HG02852 (cell line): ENCODE data around the gene USHBP1.
A peak's percentile ranks its signal among the peaks of the same experiment; 100 is the strongest.
"Not testable (repeated sequence)": the region's sequence is repeated elsewhere in the genome, so short reads cannot be mapped to it uniquely, and the experiment has no call there.

ENCODE experiments used
- ATAC-seq: cut with Tn5 transposase; IDR thresholded peaks from one replicate; pipeline ENCODE4 v1.9.1; 2021; ENCODE audit warnings: mild to moderate bottlenecking, moderate library complexity; ENCODE audit not compliant: unreplicated experiment

USHBP1 gene

DNA sequence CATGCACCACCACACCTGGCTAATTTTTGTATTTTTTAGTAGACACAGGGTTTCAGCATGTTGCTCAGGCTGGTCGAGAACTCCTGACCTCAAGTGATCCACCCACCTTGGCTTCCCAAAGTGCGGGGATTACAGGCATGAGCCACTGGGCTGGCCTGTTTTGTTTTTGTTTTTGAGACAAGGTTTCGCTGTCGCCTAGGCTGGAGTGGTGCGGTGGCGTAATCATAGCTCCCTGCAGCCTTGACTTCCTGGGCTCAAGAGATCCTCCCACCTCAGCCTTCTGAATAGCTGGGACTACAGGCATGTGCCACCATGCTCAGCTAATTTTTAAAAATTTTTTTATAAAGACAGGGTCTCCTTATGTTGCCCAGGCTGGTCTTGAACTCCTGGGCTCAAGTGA, 31.0 kb upstream of the USHBP1 start:
- ATAC-seq = not testable (repeated sequence)

DNA sequence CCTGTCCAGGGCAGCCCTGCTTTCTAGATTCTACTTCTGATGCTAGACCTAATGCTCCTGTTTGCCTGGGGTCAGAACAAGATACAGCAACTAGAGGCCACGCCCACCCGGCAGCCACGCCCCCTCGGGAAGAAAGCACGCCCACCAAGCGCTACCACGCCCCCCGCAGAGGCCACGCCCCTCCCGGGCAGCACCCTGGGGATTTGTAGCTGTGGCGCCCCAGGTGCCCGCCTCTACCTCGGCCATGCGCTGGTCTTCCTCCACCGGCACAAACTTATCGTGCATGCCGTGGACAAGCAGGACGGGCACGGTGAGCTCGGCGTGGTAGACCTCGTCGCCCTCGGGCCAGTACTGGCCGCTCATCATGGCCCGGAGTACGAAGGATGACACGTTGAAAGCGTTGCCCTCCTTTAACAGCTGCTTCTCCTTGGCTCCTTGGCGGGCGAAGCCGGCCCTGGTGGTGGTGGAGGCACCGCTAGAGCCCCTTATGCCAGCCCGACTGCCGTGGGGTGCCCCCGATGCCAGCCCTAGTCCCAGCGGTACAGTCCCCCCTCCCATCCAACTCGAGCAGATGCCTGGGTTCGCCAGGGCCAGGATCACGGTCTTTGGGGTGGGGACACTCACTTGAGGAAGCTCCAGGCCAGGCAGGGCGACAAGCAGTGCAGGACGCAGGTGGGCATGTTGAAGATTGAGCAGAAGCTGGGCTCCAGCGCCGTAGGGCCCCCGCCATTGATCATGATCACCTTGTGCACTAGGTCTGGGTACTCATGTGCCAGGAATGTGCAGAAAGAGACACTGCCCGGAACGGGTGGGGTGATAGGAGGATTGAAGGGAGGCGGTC, 29.7 kb upstream of the USHBP1 start:
- ATAC-seq = no peak

DNA sequence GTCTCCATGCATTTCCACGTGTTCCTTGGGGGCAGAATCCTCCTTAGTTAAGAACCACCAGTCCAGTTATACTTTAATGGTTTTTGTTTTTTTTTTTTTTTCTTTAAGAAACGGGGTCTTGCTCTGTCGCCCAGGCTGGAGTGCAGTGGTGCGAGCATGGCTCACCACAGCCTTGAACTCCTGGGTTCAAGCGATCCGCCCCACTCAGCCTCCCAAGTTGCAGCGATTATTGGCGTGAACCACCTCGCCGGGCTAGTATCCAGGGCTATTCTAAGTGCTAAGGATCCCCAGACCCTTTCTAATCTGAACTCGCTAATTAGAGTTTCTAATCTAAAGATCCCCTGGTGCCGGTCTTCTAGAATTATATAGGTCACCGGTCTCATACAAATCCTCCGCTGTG, 29.1 kb upstream of the USHBP1 start:
- no peak for ATAC-seq

DNA sequence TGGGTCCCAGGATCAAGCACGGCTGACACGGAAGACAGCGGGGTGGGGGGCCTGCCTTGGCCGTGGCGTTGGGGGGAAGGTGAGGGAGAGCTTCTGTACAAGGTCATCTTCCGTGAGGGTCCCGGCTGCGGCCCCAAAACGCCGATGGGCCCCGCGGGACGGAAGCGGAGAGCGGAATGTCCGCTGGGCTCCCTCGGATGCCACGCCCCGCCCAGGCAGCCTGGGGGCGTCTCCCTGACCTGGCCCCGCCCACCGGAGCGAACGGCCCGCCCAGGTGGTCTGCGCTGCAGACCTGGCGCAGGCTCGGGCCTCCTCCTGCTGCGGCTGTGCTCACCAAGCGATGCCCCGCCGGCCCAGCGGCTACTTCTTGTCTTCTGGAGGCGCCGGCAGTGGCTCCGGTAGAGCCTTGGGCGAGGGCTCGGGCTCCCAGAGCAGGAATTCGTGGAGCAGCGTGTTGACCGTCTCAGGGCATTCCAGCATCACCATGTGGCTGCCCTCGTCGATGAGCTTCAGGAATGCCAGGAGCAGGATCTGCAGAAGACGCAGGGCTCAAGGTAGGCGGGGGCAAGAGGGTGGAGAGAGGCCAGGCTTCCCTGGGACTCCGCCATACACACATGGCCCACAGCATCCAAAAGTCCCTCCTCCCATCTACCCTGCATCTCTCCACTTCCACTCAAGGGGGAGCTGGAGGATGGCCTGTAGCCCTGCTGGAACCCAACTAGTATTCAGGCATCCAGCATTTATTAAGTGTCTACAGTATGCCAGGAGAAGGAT, 27.9 kb upstream of the USHBP1 start:
- peak; percentile 79 for ATAC-seq

DNA sequence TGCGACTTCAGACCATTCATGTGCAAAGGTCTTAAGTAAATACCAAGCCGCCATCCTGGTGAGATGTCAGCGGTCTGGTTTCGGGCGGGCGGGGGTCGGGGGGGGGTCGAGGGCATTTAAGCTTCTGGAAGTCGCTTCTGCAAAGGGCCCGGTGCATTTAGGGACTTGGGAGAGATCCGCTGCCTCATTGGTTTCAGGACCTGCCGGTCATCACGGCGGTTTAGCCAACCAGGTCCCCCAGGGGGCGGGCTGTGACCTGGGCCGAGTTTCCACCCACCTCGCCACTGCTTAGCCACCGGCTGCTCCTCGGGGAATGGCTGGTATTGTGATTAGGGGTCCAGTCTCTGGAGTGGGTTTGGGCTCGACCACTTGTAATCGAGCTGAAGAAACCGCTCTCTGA, 24.9 kb upstream of the USHBP1 start:
- no peak for ATAC-seq

DNA sequence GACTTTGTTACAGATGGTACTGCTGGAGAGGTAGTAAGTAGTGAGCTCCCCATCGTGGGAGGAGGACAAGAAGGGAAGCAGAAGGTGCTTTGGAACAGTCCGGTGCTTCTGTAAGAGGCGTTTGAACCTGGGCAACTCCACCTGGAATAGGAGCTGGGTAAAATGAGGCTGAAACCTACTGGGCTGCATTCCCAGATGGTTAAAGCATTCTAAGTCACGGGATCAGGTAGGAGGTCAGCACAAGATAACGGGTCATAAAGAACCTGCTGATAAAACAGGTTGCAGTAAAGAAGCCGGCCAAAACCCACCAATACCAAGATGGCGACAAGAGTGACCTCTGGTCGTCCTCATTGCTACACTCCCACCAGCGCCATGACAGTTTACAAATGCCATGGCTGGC, 22.2 kb upstream of the USHBP1 start:
- no peak for ATAC-seq

DNA sequence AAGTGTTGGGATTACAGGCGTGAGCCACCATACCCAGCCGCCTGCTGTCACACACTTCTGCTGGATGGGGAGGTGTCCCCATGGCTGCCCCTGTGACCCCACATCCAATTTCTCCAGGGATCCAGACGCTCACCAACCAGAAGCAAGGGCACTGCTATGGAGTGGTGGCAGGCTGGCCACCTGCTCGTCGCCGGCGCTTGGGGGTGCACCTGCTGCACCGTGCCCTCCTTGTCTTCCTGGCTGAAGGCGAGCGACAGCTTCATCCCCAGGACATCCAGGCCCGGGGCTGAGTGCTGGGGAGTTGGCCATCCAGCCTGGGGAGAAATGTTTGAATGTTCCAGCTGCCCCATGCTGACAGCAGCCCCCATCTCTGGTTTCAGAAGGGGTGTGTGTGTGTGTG, 21.7 kb upstream of the USHBP1 start:
- no peak for ATAC-seq

DNA sequence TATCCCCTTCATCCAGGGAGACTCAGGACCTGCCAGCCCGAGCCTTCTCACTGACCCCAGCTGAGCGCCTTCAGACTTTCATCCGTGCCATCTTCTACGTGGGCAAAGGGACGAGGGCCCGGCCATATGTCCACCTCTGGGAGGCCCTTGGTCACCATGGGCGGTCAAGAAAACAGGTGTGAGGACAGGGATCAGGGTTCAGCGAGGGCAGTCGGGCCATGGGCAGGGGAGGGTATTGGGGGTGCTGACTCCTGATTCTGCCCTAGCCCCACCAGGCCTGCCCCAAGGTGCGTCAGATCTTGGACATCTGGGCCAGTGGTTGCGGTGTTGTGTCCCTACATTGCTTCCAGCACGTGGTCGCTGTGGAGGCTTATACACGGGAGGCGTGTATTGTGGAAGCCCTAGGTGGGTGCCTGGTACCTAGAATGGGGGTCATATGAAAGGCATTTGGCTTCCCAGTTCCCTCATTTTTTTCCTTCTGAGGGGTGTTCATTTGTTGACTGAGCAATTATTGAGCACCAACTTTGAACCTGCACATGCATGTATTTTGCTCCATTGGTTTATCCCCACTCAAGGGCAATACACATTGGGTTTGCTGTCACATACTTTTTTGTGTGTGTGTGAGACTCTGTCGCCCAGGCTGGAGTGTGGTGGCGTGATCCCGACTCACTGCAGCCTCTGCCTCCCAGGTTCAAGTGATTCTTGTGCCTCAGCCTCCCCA, 21.0 kb upstream of the USHBP1 start:
- ATAC-seq = no peak

DNA sequence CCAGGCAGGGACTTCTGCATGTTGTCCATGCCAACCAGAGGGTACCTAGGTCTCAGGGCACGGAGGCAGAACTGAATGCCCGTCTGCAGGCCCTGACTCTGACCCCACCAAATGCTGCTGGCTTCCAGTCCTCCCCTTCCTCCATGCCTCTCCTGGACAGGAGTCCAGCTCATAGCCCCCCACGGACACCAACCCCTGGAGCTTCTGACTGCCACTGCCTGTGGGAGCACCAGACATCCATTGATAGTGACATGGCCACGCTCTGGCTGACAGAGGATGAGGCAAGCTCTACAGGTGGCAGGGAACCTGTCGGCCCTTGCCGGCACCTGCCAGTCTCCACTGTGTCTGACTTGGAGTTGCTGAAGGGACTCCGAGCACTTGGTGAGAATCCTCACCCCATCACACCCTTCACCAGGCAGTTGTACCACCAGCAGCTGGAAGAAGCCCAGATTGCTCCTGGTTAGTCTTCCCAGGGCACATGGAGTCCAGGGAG, 19.0 kb upstream of the USHBP1 start:
- no peak for ATAC-seq

DNA sequence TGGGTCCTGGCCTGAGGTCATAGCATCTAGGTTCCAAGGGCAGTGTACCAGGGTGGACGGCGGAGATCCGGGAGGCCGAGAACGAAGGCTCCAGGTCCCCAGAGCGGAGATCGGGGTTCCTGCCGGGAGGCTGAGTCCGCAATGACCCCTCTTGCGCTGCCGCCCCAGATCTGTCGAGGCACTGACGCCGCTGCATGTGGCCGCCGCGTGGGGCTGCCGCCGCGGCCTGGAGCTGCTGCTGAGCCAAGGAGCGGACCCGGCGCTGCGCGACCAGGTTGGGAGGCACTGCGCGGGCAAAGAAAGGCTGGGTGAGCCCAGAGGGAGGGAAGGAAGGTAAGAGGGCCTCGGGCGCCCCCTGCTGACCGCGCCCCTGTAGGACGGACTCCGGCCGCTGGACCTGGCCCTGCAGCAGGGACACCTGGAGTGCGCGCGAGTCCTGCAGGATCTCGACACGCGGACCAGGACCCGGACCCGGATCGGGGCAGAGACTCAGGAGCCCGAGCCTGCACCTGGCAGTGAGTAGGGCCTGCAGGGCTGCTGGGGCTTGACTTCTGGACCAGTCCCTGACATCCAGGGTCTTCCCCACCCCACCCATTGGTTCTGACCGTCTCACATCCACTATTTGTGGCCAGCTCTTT, 18.1 kb upstream of the USHBP1 start:
- no peak for ATAC-seq

DNA sequence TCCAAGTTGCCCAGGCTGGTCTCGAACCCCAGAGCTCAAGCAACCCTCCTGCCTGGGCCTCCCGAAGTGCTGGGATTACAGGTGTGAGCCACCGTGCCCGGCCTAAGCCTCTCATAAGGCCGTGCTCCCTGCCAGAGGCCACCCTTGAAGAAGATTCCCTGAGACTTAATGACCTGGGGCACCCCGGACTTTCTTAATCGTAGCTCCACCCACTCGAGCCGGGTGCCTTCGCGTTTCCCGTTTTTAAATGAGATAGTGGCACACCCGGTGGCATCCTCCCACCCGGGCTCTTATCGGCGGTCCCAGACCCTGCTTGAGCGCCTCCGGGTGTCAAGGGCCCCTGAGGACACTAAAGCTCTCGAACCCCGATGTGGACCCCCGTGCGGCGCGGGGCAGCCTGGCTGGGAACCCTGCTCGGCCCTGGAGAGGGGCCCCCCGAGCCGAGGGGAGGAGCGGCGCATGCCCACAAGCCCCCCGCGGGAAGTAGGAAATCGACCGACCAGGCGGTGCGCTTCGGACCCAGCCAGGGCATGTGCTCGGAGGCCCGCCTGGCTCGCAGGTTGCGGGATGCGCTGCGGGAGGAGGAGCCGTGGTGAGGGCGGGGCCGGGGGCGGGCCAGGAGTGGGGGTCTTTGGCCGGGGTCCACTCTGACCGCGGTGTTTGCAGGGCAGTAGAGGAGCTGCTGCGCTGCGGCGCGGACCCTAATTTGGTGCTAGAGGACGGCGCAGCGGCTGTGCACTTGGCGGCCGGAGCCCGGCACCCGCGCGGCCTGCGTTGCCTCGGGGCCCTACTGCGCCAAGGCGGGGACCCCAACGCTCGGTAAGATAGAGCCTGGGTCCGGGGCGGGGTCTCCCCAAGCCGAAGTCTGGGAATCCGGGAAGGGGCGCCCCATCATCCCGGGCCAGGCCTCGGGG, 17.1 kb upstream of the USHBP1 start, which contains the start of gene ANKLE1:
TSS of gene ANKLE1 (plus strand) at position 511 of the 914 bp plus-strand sequence. CDS start at position 531, 20 bp downstream.
- ATAC-seq = no peak

DNA sequence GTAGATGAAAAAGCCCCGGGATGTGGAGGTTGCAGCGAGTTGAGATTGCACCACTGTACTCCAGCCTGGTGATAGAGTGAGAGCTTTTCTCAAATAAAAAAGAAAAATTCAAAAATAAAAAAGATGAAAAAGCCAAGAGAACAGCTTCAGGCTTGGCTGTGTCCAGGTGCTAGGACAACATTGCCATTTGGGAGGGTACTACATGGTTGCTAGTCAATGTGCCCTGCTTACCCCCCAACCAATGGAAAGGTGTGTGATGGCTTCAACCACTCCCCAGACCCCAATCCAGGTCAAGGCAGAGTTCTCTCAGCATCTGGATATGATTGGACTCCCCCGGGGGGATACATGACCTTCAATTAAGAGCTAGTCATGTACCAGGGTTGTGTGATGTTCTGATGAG, 14.9 kb upstream of the USHBP1 start:
- ATAC-seq = no peak

DNA sequence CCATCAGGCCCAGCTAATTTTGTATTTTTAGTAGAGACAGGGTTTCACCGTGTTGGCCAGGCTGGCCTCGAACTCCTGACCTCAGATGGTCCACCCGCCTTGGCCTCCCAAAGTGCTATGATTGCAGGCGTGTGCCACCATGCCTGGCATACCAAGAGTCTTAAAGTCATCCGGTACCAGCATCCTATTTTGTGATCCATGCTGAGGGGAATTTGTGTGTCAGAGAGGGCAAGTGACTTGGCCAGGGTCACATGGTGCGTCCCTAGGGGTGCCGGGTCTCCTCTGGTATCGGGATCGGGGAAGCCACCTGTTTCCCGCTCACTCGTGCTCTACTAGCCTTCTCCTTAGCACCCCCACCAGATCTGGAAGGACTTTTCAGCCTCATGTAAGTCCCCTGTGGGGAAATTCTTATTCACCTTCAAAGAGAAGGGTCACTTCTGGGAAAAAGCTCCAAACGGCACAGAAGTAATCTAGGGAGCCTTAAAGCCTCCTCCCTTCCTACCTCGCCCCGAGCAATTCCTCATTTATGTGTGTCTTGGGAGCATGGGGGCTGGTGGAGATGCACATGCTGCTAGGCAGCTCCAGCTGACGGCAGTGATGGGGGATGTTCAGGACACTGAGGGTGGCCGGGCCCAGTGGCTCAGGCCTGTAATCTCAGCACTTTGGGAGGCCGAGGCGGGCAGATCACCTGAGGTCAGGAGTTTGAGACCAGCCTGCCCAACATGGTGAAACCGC, 11.1 kb upstream of the USHBP1 start:
- no peak for ATAC-seq

DNA sequence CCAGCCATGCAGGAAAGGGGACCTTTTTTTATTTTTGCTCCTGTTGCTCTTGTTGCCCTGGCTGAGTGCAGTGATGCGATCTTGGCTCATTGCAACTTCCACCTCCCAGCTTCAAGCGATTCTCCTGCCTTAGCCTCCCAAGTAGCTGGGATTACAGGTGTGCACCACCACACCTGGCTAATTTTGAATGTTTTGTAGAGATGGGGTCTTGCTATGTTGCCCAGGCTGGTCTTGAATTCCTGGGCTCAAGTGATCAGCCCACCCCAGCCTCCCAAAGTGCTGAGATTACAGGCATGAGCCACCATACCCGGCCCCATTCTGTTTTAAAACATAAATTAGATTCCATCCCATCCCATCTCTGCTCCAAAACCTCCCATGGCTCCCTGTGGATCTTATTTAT, 10.3 kb upstream of the USHBP1 start:
- ATAC-seq = not testable (repeated sequence)

DNA sequence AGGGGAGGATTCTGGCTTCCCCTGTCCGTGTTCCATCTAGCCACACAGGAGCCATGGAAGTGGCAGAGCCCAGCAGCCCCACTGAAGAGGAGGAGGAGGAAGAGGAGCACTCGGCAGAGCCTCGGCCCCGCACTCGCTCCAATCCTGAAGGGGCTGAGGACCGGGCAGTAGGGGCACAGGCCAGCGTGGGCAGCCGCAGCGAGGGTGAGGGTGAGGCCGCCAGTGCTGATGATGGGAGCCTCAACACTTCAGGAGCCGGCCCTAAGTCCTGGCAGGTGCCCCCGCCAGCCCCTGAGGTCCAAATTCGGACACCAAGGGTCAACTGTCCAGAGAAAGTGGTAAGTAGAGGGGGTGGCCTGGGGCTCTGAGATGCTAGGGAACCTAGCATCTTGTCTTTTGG, 4.2 kb upstream of the USHBP1 start:
- ATAC-seq = no peak

DNA sequence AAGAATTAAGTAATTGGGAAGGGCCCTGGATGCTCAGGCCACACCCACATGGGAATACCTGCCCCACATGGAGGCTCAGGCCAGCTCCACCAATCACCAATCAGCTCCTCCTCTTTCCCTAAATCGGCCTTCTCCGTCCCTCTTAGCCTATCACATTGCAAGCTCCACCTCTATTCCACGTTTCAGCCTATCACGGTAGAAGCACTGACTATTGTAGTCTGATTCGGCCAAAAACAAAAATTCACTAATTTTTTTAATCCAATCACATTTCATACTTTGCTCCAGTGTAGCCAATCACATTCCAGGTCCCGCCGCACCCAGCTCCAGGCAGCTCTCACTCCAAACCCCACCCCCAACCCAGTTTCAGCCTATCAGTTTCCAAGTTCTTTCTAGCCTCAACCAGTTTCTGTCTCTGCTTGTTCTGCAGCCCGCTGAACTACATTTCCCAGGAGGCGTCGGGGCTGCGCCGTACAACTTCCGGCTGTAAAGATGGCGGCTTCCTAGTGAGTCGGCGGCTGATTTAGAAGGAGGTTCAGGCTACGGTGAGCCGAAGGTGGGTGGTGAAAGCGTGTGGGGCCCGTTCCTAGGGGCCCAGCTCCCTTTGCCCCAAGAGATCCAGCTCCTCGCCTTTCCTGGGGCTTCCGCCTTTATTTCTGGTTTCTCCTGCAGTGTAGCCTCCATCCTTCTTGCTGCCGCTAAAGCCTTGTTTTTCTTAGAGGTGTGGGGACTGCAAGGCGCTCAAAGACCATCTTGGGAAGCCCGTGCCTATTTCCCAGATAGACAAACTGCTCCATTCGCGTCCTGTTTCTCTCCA, 2.6 kb upstream of the USHBP1 start, which contains the start of gene BABAM1:
TSS of gene BABAM1 (plus strand) at position 469 of the 814 bp plus-strand sequence. CDS start 1,364 bp downstream, outside the sequence.
- ATAC-seq = peak; percentile 85

DNA sequence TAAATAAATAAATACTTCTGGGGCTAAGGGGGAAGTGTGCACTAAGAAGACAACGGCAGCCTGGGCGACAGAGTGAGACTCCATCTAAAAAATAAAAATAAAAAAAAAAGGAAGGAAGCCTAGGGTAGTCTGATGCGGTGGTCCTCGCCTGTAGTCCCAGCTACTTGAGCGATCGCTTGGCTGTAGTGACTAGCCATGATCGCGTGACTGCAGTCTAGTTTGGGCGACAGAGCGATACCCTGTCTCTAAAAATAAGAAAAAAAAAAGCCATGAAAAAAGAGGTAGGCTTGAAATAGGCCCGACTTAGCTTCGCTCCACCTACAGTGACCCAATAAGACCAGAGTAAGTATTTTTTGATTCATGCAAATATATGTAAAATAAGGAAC, 2.0 kb upstream of the USHBP1 start:
- no peak for ATAC-seq

DNA sequence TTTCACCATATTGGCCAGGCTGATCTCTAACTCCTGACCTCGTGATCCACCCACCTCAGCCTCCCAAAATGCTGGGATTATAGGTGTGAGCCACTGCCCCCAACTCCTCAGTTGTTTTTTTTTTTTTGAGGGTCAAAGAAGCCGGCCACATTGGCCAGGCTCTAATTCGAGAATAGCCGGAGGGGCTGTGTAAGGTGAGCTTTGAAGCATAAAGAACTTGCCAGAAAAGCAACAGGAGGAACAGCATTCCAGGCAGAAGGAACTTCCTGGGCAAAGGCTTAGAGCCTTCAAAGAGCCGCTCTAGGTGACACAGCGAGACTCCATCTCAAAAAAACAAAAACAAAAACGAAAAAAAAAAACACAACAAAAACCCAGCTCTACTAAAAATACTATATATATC, 1.5 kb upstream of the USHBP1 start:
- ATAC-seq = no peak
